ENCODE data around the gene KPNA2. TPM values are rescaled to one million over a fixed set of nuclear protein-coding genes. Genes with fewer than 3 reads are reported as not detected.
A peak's percentile ranks its signal among the peaks of the same experiment; 100 is the strongest.

The KPNA2 gene
- total and polyA plus RNA-seq, 9 of the 15 experiments (the other 6 are each of a cell fraction or from before 2014, with no cell fraction given): 132 to 984 (median 241) TPM

GRCh38 chr17:67993153-67993997 lies 42.2 kb upstream of the KPNA2 start (continued):
- TF ChIP-seq ZBTB11 (CRISPR knock-in tag; IDR thresholded peaks at IDR 0.05) (peak in 1 of 3 experiments; percentile 94; a peak in 3 of 6 replicates), HDAC8 (tag; IDR thresholded peaks at IDR 0.05) (no peak), MTA3 (IDR thresholded peaks at IDR 0.05; ENCODE audit: borderline replicate concordance) (0 out of 2 replicates have a peak, but pooled peaks have one; percentile 52), ZZZ3 (IDR thresholded peaks at IDR 0.05) (no peak), SREBF1 (IDR thresholded peaks at IDR 0.05; ENCODE audit: borderline replicate concordance, low read depth, low read length) (no peak), ZNF436 (CRISPR knock-in tag; IDR thresholded peaks at IDR 0.05) (no peak), BDP1 (IDR thresholded peaks at IDR 0.05; ENCODE audit: insufficient read depth, insufficient read length) (no peak), TCF3 (CRISPR knock-in tag; IDR thresholded peaks at IDR 0.05) (no peak), ZNF143 (CRISPR knock-in tag; IDR thresholded peaks at IDR 0.05) (no peak), ZC3H8 (IDR thresholded peaks at IDR 0.05) (no peak), E2F8 (IDR thresholded peaks at IDR 0.05; ENCODE audit: low read depth, partially characterized antibody) (no peak), POU5F1 (IDR thresholded peaks at IDR 0.05; ENCODE audit: borderline replicate concordance, low read depth, low read length, partially characterized antibody) (no peak), ZNF316 (IDR thresholded peaks at IDR 0.05) (no peak), ZNF280A (IDR thresholded peaks at IDR 0.05; ENCODE audit: low read depth, partially characterized antibody) (no peak), ARHGAP35 (IDR thresholded peaks at IDR 0.05; ENCODE audit: partially characterized antibody) (no peak), ARID3A (IDR thresholded peaks at IDR 0.05; ENCODE audit: borderline replicate concordance, low read depth, low read length) (no peak), SPI1 (IDR thresholded peaks at IDR 0.05; ENCODE audit: borderline replicate concordance, low read depth, low read length) (no peak)

Measured in K562 (cell line).